Liver (tissue), 9 donors: ENCODE results near the gene OR56B4. TPM values are rescaled to one million over a fixed set of nuclear protein-coding genes. Genes with fewer than 3 reads are reported as not detected.
"Not testable (repeated sequence)": the region's sequence is repeated elsewhere in the genome, so short reads cannot be mapped to it uniquely, and the experiment has no call there.

Source experiments
- DNase-seq: peaks from one replicate; pipeline ENCODE4 v3.0.0-alpha.2; 2017; ENCODE audit warnings: low spot score
- H3K27ac ChIP-seq, 2 donors: one replicate each; pipeline ENCODE4 v1.7.0; 2013; ENCODE audit warnings: inconsistent platforms in 2 of 2, low read length in 2 of 2, control low read depth in 1 of 2, low read depth in 1 of 2, mild to moderate bottlenecking in 1 of 2
- H3K27me3 ChIP-seq, 4 donors: one replicate each; pipeline versions ENCODE4 v1.6.1 to v1.7.0; 2013; ENCODE audit warnings: low read length in 3 of 4, inconsistent platforms in 1 of 4, mild to moderate bottlenecking in 1 of 4, moderate library complexity in 1 of 4; ENCODE audit not compliant: control insufficient read depth in 4 of 4, insufficient read depth in 4 of 4
- H3K36me3 ChIP-seq, 4 donors: one replicate each; pipeline versions ENCODE4 v1.6.1 to v1.7.0; 2013; ENCODE audit warnings: low read length in 3 of 4, mild to moderate bottlenecking in 3 of 4, low read depth in 1 of 4, moderate library complexity in 1 of 4; ENCODE audit not compliant: control insufficient read depth in 4 of 4, insufficient read depth in 3 of 4
- H3K4me1 ChIP-seq, 4 donors: one replicate each; pipeline versions ENCODE4 v1.6.1 to v1.7.0; 2013; ENCODE audit warnings: low read length in 3 of 4, mild to moderate bottlenecking in 3 of 4, moderate library complexity in 1 of 4; ENCODE audit not compliant: control insufficient read depth in 4 of 4, insufficient read depth in 4 of 4
- H3K4me3 ChIP-seq, 3 donors: one replicate each; pipeline versions ENCODE4 v1.6.1 to v1.7.0; 2013; ENCODE audit warnings: low read length in 3 of 3, control low read depth in 1 of 3, low read depth in 1 of 3, mild to moderate bottlenecking in 1 of 3
- H3K9ac ChIP-seq, 2 donors: one replicate each; pipeline ENCODE4 v1.7.0; 2013; ENCODE audit warnings: low read length in 2 of 2, mild to moderate bottlenecking in 2 of 2, moderate library complexity in 2 of 2, control low read depth in 1 of 2, low read depth in 1 of 2
- H3K9me3 ChIP-seq, 4 donors: one replicate each; pipeline versions ENCODE4 v1.6.1 to v1.7.0; 2013; ENCODE audit warnings: low read length in 3 of 4; ENCODE audit not compliant: control insufficient read depth in 4 of 4
- EGR1 ChIP-seq, 2 donors: IDR thresholded peaks; 2 replicates each; pipeline ENCODE4 v1.6.1; 2016 to 2018; ENCODE audit warnings: antibody characterized with exemption in 2 of 2, low read depth in 2 of 2
- FOXA1 ChIP-seq: IDR thresholded peaks from 2 replicates; pipeline ENCODE4 v1.6.1; 2016; ENCODE audit warnings: antibody characterized with exemption
- GABPA ChIP-seq, 2 donors: IDR thresholded peaks in 1 of 2; conservative IDR thresholded peaks in 1 of 2; 2 replicates each; pipeline ENCODE4 v1.6.1; 2016; ENCODE audit warnings: antibody characterized with exemption in 2 of 2, mild to moderate bottlenecking in 1 of 2, moderate library complexity in 1 of 2
- HNF4G ChIP-seq: IDR thresholded peaks from 2 replicates; pipeline ENCODE4 v1.6.1; 2016; ENCODE audit warnings: antibody characterized with exemption
- JUND ChIP-seq, 2 donors: IDR thresholded peaks; 2 replicates each; pipeline ENCODE4 v1.6.1; 2016; ENCODE audit warnings: antibody characterized with exemption in 2 of 2
- NR2F2 ChIP-seq: IDR thresholded peaks from 2 replicates; pipeline ENCODE4 v1.6.1; 2016; ENCODE audit warnings: antibody characterized with exemption
- RXRA ChIP-seq, 2 donors: IDR thresholded peaks; 2 replicates each; pipeline ENCODE4 v1.6.1; 2017 to 2018; ENCODE audit warnings: antibody characterized with exemption in 2 of 2, mild to moderate bottlenecking in 1 of 2
- WGBS: extraction: QIAGEN DNeasy Blood & Tissue Kit; methylation state at CpG from one replicate; pipeline ENCODE4 v1.1.7; 2013; 5-methylcytosine and 5-hydroxymethylcytosine counted together
- polyA plus RNA-seq, 2 donors: library from polyadenylated mRNA; stranded (reverse) in 1 of 2; unstranded in 1 of 2; fragments of 200-250 nt in 1 of 2; fragments of >200 nt in 1 of 2; fragmentation: Nextera tagmentation in 1 of 2; extraction: Ambion mirVana in 1 of 2; gene quantifications; one replicate each; pipeline versions ENCODE4 v1.2.1 to v1.2.3, GENCODE V29; 2013 to 2015
- total RNA-seq, 2 donors: library from RNA; depleted of rRNA; stranded (reverse); fragments of >200 nt; gene quantifications; one replicate each; pipeline ENCODE4 v1.2.3, GENCODE V29; 2014
- TF ChIP-seq, protein P1 (sequence below): IDR thresholded peaks from 2 replicates; pipeline ENCODE4 v1.6.1; 2016; ENCODE audit warnings: antibody characterized with exemption, mild to moderate bottlenecking
- TF ChIP-seq, protein P2 (sequence below): IDR thresholded peaks from 2 replicates; pipeline ENCODE4 v1.6.1; 2016; ENCODE audit warnings: antibody characterized with exemption
- TF ChIP-seq, protein P3 (sequence below): IDR thresholded peaks from 2 replicates; pipeline ENCODE4 v1.6.1; 2016; ENCODE audit warnings: antibody characterized with exemption
- TF ChIP-seq, protein P4 (sequence below): IDR thresholded peaks from 2 replicates; pipeline ENCODE4 v1.6.1; 2016; ENCODE audit warnings: antibody characterized with exemption
- donor health status: healthy.
- donor health status: healthy.
- donor health status: healthy.
- donor health status: healthy.
- donor health status: healthy.

The OR56B4 gene, protein sequence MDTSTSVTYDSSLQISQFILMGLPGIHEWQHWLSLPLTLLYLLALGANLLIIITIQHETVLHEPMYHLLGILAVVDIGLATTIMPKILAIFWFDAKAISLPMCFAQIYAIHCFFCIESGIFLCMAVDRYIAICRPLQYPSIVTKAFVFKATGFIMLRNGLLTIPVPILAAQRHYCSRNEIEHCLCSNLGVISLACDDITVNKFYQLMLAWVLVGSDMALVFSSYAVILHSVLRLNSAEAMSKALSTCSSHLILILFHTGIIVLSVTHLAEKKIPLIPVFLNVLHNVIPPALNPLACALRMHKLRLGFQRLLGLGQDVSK
- not detected for total RNA-seq
- not detected for polyA plus RNA-seq

DNA sequence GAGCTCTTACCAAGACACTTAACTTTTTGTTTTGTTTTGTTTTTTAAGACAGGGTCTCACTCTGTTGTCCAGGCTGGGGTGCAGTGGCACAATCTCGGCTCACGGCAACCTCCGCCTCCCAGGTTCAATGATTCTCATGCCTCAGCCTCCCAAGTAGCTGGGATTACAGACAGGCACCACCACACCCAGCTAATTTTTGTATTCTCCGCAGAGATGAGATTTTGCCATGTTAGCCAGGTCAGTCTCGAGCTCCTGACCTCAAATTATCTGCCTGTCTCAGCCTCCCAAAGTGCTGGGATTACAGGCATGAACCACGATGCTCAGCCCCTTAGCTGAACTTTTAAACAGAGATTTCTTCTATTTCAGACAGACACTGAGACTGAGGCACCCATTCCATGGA lies at the start of gene OR56B4:
Gene OR56B4, plus strand, starts transcription at position 301 of the 400 bp plus-strand sequence. Its CDS starts 95 bp downstream, at position 396.
- H3K9ac ChIP-seq, H3K4me3 ChIP-seq, DNase-seq, H3K4me1 ChIP-seq, H3K27me3 ChIP-seq, H3K27ac ChIP-seq, H3K9me3 ChIP-seq, H3K36me3 ChIP-seq: not testable (repeated sequence)
- WGBS = 85% methylated on average over 6 of the region's 6 CpGs

DNA sequence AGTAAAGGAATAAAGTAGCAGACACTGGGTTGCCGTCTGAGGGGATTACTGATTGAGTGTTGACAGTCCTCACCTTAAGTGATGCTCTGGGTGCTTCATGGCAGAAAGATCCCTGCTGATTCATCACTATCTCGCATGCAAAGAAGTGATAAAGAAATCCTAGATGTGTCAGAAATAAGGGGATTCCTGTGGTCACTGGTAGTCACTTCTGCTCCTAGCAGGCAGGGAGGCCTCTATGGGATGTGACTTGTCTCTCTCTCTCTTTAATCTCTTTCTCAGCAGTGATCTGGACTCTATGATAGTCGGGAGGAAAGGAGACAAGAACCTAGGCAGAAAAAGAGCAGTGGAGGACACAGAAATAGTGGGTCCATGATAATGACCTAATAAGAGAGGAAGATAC lies 46.0 kb upstream of the OR56B4 start:
- WGBS = 57% methylated on average over 3 of the region's 3 CpGs
- no peak overlapping the region for H3K4me3 ChIP-seq
- no peak overlapping the region for H3K27ac ChIP-seq
- DNase-seq = no peak
- H3K4me1 ChIP-seq = no peaks in the 10 kb centered on the region
- no peak overlapping the region for H3K9ac ChIP-seq
- H3K27me3 ChIP-seq = no peaks in the 10 kb centered on the region
- no peaks in the 10 kb centered on the region for H3K36me3 ChIP-seq
- no peak for TF ChIP-seq NR2F2
- TF ChIP-seq, protein P1, sequence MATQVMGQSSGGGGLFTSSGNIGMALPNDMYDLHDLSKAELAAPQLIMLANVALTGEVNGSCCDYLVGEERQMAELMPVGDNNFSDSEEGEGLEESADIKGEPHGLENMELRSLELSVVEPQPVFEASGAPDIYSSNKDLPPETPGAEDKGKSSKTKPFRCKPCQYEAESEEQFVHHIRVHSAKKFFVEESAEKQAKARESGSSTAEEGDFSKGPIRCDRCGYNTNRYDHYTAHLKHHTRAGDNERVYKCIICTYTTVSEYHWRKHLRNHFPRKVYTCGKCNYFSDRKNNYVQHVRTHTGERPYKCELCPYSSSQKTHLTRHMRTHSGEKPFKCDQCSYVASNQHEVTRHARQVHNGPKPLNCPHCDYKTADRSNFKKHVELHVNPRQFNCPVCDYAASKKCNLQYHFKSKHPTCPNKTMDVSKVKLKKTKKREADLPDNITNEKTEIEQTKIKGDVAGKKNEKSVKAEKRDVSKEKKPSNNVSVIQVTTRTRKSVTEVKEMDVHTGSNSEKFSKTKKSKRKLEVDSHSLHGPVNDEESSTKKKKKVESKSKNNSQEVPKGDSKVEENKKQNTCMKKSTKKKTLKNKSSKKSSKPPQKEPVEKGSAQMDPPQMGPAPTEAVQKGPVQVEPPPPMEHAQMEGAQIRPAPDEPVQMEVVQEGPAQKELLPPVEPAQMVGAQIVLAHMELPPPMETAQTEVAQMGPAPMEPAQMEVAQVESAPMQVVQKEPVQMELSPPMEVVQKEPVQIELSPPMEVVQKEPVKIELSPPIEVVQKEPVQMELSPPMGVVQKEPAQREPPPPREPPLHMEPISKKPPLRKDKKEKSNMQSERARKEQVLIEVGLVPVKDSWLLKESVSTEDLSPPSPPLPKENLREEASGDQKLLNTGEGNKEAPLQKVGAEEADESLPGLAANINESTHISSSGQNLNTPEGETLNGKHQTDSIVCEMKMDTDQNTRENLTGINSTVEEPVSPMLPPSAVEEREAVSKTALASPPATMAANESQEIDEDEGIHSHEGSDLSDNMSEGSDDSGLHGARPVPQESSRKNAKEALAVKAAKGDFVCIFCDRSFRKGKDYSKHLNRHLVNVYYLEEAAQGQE = no peak
- TF ChIP-seq, protein P2, sequence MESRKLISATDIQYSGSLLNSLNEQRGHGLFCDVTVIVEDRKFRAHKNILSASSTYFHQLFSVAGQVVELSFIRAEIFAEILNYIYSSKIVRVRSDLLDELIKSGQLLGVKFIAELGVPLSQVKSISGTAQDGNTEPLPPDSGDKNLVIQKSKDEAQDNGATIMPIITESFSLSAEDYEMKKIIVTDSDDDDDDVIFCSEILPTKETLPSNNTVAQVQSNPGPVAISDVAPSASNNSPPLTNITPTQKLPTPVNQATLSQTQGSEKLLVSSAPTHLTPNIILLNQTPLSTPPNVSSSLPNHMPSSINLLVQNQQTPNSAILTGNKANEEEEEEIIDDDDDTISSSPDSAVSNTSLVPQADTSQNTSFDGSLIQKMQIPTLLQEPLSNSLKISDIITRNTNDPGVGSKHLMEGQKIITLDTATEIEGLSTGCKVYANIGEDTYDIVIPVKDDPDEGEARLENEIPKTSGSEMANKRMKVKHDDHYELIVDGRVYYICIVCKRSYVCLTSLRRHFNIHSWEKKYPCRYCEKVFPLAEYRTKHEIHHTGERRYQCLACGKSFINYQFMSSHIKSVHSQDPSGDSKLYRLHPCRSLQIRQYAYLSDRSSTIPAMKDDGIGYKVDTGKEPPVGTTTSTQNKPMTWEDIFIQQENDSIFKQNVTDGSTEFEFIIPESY = no peak
- no peak for TF ChIP-seq GABPA (IDR thresholded peaks at IDR 0.05 in 1 of 2, conservative IDR thresholded peaks at IDR 0.05 in 1 of 2)
- no peak for TF ChIP-seq FOXA1
- TF ChIP-seq, protein P3, sequence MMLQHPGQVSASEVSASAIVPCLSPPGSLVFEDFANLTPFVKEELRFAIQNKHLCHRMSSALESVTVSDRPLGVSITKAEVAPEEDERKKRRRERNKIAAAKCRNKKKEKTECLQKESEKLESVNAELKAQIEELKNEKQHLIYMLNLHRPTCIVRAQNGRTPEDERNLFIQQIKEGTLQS = no peak
- TF ChIP-seq, protein P4, sequence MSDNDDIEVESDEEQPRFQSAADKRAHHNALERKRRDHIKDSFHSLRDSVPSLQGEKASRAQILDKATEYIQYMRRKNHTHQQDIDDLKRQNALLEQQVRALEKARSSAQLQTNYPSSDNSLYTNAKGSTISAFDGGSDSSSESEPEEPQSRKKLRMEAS = no peak
- no peak for TF ChIP-seq JUND (IDR thresholded peaks at IDR 0.05)
- TF ChIP-seq HNF4G = no peak
- H3K9me3 ChIP-seq = no peaks in the 10 kb centered on the region

DNA sequence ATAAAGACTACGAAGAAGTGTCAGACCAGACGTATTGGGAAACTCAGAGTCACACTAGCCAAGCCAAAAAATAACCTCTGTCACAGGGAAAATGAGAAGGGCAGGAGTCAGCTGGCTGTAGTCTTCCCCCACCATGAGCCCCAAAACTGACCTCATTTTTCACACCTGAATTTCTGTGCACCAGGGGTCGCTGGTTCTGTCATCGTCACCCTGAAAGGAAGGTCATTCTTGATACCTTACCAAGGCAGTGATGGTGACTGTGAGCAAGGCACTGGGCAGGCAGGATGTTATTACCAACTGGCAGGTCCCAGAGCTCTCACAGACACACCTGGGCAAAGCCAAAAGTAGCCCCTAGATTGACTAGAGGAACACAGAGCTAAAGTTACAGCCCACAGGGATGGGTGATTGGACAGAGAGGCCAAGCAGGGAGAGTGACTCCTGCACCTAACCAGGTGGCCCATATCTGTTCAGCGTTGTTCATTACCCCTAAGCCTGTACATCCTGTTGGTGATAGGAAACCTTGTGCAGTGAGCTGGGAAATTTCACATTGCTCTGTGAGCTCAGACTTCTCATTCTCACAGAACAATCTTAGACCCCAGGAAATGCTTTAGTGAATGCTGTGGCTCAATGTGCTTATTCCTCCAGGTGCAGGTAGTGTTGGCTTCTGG lies 44.7 kb upstream of the OR56B4 start:
- no peak overlapping the region for H3K4me3 ChIP-seq
- 80% methylated on average over 5 of the region's 5 CpGs for WGBS
- no peaks in the 10 kb centered on the region for H3K4me1 ChIP-seq
- H3K36me3 ChIP-seq = no peaks in the 10 kb centered on the region
- DNase-seq = no peak
- no peaks in the 10 kb centered on the region for H3K9me3 ChIP-seq
- no peak overlapping the region for H3K27ac ChIP-seq
- H3K27me3 ChIP-seq = no peaks in the 10 kb centered on the region
- no peak for TF ChIP-seq EGR1 (IDR thresholded peaks at IDR 0.05; ENCODE audit: low read depth in 2 of 2)
- TF ChIP-seq, protein P1 = no peak
- no peak for TF ChIP-seq FOXA1
- TF ChIP-seq, protein P2 = no peak
- no peak for TF ChIP-seq JUND (IDR thresholded peaks at IDR 0.05)
- TF ChIP-seq RXRA (IDR thresholded peaks at IDR 0.05) = no peak
- no peak overlapping the region for H3K9ac ChIP-seq
